ENCODE data around the gene HERPUD1.
A peak's percentile ranks its signal among the peaks of the same experiment; 100 is the strongest.

The HERPUD1 gene

DNA sequence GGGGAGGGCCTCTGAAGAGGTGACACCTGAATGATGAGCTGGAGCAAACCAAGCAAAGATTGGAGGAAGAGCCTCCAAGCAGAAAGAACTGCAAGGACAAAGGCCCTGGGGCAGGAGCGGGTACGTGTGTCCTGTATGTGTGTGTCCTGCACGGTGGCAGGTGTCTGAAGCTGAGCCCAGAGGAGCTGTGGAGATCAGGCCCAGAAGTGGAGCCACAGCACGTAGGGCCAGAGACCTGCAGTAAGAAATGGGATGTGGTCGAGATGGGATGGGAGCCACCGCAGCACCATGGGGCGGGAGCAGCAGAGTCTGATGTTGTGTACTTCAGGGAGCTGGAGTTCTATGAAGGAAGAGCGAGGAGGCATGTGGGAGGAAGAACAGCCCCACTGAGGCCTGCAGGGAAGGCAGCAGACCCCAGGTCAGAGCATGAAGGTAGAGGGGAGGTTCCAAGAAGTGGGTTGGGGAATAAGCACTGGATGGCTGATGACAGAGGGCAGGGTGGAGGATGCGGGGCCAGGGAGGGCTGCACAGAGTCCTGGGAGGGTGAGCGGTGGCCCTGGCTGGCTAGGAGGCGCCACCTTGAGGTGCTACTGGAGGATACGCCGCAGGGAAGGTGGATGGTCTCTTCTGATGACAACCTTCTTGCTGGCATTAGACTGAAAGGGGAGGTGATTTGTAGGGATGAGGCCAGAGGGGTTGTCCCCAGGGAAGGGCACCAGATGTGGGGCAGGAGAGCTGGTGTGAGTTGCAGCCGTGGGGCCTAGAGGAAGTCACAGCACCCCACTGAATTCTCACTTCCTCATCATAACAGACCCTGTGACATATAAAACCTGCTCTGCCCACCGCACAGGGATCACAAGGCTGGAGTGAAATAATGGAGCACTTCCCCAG lies 19.2 kb downstream of the HERPUD1 start (continued):
- no peak for TF ChIP-seq ZNF558 (tag by site-specific recombination; IDR thresholded peaks at IDR 0.05)
- TF ChIP-seq ZBTB1 (tag by site-specific recombination; IDR thresholded peaks at IDR 0.05) = no peak
- TF ChIP-seq ZNF555 (tag by site-specific recombination; conservative IDR thresholded peaks at IDR 0.05) = no peak
- peak; percentile 47; the same call in 1 of the 2 replicates for TF ChIP-seq ZNF341 (tag by site-specific recombination; IDR thresholded peaks at IDR 0.05; ENCODE audit: low read depth)
- no peak for TF ChIP-seq ZNF335 (tag by site-specific recombination; conservative IDR thresholded peaks at IDR 0.05)
- TF ChIP-seq, protein P1, sequence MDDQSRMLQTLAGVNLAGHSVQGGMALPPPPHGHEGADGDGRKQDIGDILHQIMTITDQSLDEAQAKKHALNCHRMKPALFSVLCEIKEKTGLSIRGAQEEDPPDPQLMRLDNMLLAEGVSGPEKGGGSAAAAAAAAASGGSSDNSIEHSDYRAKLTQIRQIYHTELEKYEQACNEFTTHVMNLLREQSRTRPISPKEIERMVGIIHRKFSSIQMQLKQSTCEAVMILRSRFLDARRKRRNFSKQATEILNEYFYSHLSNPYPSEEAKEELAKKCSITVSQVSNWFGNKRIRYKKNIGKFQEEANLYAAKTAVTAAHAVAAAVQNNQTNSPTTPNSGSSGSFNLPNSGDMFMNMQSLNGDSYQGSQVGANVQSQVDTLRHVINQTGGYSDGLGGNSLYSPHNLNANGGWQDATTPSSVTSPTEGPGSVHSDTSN (CRISPR knock-in tag; IDR thresholded peaks at IDR 0.05) = no peak
- TF ChIP-seq ZNF660 (tag by site-specific recombination; IDR thresholded peaks at IDR 0.05) = no peak
- 0 out of 2 replicates have a peak, but pooled peaks have one; percentile 12 for TF ChIP-seq ZIC2 (tag by site-specific recombination; IDR thresholded peaks at IDR 0.05)
- peak; percentile 43 for TF ChIP-seq KLF1 (tag by site-specific recombination; IDR thresholded peaks at IDR 0.05)
- TF ChIP-seq MYNN (tag by site-specific recombination; IDR thresholded peaks at IDR 0.05; ENCODE audit: borderline replicate concordance) = no peak
- TF ChIP-seq ZNF423 (tag by site-specific recombination; IDR thresholded peaks at IDR 0.05) = 0 out of 2 replicates have a peak, but pooled peaks have one; percentile 18
- TF ChIP-seq, protein P2, sequence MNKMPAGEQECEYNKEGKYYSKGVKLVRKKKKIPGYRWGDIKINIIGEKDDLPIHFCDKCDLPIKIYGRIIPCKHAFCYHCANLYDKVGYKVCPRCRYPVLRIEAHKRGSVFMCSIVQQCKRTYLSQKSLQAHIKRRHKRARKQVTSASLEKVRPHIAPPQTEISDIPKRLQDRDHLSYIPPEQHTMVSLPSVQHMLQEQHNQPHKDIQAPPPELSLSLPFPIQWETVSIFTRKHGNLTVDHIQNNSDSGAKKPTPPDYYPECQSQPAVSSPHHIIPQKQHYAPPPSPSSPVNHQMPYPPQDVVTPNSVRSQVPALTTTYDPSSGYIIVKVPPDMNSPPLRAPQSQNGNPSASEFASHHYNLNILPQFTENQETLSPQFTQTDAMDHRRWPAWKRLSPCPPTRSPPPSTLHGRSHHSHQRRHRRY (tag by site-specific recombination; IDR thresholded peaks at IDR 0.05) = no peak
- TF ChIP-seq, protein P3, sequence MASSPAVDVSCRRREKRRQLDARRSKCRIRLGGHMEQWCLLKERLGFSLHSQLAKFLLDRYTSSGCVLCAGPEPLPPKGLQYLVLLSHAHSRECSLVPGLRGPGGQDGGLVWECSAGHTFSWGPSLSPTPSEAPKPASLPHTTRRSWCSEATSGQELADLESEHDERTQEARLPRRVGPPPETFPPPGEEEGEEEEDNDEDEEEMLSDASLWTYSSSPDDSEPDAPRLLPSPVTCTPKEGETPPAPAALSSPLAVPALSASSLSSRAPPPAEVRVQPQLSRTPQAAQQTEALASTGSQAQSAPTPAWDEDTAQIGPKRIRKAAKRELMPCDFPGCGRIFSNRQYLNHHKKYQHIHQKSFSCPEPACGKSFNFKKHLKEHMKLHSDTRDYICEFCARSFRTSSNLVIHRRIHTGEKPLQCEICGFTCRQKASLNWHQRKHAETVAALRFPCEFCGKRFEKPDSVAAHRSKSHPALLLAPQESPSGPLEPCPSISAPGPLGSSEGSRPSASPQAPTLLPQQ (tag by site-specific recombination; IDR thresholded peaks at IDR 0.05) = peak; percentile 45; the same call in 1 of the 2 replicates
- no peak for TF ChIP-seq ZNF302 (tag by site-specific recombination; IDR thresholded peaks at IDR 0.05; ENCODE audit: low read depth)

DNA sequence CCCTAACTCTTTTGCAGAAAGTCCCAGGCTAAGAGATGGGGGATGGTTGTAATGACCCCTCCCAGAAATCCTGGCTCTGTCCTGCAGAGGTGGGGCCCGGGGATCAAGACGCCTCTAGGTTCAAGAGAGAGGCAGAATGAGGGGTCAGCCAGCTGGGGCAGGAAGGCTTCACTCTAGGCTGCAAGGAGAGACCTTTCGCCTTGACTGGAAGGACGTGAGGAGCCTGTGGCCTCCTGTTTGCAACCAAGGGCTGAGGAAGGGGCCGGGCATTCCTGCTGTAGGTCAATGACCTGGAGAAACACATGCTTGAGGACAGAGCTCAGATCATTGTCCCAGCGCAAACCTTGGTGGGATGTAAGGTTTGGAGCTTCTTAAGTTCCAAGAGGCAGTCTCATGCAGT lies 21.1 kb downstream of the HERPUD1 start:
- H3K4me1 ChIP-seq (ENCODE audit: control insufficient read depth, insufficient read depth, low read length) = no peaks in the 10 kb centered on the region
- H3K36me3 ChIP-seq (ENCODE audit: control insufficient read depth in 2 of 2, insufficient read depth in 1 of 2, low read length in 2 of 2) = no peaks in the 10 kb centered on the region
- TF ChIP-seq SETDB1 (IDR thresholded peaks at IDR 0.05; ENCODE audit: insufficient read length, low read length) (no peak), ZNF561 (tag by site-specific recombination; IDR thresholded peaks at IDR 0.05; ENCODE audit: borderline replicate concordance) (no peak), ZNF548 (tag by site-specific recombination; IDR thresholded peaks at IDR 0.05) (no peak), ZNF423 (tag by site-specific recombination; IDR thresholded peaks at IDR 0.05) (no peak), ZNF776 (tag by site-specific recombination; IDR thresholded peaks at IDR 0.05; ENCODE audit: borderline replicate concordance) (no peak), ZNF785 (tag by site-specific recombination; IDR thresholded peaks at IDR 0.05) (no peak), YY2 (tag by site-specific recombination; IDR thresholded peaks at IDR 0.05) (no peak), ZBTB20 (tag by site-specific recombination; IDR thresholded peaks at IDR 0.05) (no peak), SCRT1 (tag by site-specific recombination; IDR thresholded peaks at IDR 0.05; ENCODE audit: borderline replicate concordance) (no peak), SCRT2 (tag by site-specific recombination; IDR thresholded peaks at IDR 0.05) (no peak), ZFP3 (tag by site-specific recombination; IDR thresholded peaks at IDR 0.05; ENCODE audit: low read depth) (no peak), TRIM28 (IDR thresholded peaks at IDR 0.05; ENCODE audit: borderline replicate concordance, low read length) (no peak)
- TF ChIP-seq, protein P4, sequence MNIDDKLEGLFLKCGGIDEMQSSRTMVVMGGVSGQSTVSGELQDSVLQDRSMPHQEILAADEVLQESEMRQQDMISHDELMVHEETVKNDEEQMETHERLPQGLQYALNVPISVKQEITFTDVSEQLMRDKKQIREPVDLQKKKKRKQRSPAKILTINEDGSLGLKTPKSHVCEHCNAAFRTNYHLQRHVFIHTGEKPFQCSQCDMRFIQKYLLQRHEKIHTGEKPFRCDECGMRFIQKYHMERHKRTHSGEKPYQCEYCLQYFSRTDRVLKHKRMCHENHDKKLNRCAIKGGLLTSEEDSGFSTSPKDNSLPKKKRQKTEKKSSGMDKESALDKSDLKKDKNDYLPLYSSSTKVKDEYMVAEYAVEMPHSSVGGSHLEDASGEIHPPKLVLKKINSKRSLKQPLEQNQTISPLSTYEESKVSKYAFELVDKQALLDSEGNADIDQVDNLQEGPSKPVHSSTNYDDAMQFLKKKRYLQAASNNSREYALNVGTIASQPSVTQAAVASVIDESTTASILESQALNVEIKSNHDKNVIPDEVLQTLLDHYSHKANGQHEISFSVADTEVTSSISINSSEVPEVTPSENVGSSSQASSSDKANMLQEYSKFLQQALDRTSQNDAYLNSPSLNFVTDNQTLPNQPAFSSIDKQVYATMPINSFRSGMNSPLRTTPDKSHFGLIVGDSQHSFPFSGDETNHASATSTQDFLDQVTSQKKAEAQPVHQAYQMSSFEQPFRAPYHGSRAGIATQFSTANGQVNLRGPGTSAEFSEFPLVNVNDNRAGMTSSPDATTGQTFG (tag by site-specific recombination; IDR thresholded peaks at IDR 0.05; ENCODE audit: borderline replicate concordance) = no peak
- H3K4me3 ChIP-seq (ENCODE audit: low read depth, low read length) = no peak overlapping the region
- H3K27ac ChIP-seq (ENCODE audit: extremely low read depth, low read depth, low read length) = no peak overlapping the region
- H3K9me3 ChIP-seq (ENCODE audit: control insufficient read depth, insufficient read depth, low read depth, low read length) = no peaks in the 10 kb centered on the region
- ChIA-PET CTCF (interaction anchor here (0.8 to 4.5 kb wide), 7 partner anchors 9 to 251 kb away, joined by 3 to 24 read pairs (median 3); partner anchors contain the start of gene CETP), POLR2A (interaction anchor here (0.5 kb wide), 1 partner anchor 16 kb away, joined by 3 read pairs; no protein-coding TSS in a partner anchor)

Measured in HEK293 (cell line).